GM04503 (cell line): ENCODE data around the gene GPC2.

Experiments
- DNase-seq: peaks from one replicate; pipeline ENCODE4 v3.0.0-alpha.2; 2012; ENCODE audit warnings: low read depth

Gene GPC2

DNA sequence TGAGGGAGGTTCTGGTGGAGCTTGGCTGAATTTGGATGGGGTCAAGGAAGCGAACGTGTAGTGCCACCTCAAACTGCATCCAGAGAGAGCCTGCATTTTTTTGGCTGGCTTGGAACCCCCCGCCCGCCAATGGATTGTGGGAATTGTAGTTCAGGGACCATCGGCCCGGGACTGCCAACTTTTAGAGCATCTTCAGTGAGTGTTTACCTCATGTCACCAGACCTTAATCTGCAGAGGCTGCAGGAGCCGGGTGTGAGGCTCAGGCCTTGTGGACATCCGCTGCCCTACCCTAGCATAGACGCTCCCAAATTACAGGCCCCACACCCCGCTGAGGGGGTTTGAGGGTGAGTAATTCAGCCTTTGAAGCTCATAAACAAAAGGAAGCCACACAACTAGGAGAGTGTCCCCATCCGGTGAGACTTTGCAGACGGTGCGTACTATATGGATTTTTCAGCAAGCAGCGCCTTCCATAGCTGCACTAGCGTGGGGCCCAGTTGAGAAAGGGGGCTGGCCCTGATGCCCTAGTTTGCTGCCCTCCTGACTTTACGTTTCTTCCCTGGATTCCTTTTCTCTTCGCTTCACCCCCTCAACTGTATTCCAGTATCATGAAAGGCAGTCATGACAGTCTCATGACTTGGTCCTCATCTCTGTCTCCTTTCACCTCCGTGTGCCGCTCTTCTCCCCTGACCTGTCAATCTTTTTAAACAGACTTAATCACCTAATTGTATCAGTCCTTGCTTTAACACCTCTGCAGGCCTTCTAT is 57.0 kb downstream of the GPC2 start:
- DNase-seq = peak; percentile 29
